HCT116 (cell line): ENCODE data around the gene UCHL3. TPM values are rescaled to one million over a fixed set of nuclear protein-coding genes. Genes with fewer than 3 reads are reported as not detected.

Experiments used
- ATAC-seq: fragments of 200-7000 bp; cut with Tn5 transposase; 2 replicates; pipeline ENCODE4 v1.9.1; 2020; ENCODE audit warnings: mild to moderate bottlenecking, moderate library complexity
- BruUV-seq: library from RNA; stranded (reverse); fragments of 400-500 nt; replicated peaks from 2 replicates; lab custom pipeline; 2021; lab: Mats Ljungman, UMichigan
- CTCF ChIA-PET: fragments of 300-600 bp; sonication (Branson Sonifier 250); formaldehyde crosslinking; loops from one replicate; lab custom pipeline; 2021; ENCODE audit warnings: antibody characterized with exemption; lab: Charles Lee
- POLR2A ChIA-PET: fragments of 300-600, 350-600 bp; sonication (Branson Sonifier 250); formaldehyde crosslinking; loops from one replicate; lab custom pipeline; 2021; ENCODE audit warnings: antibody characterized with exemption; lab: Charles Lee
- RAD21 ChIA-PET, 2 experiments: fragments of 300-600 bp; sonication (Branson Sonifier 250); formaldehyde crosslinking; loops; one replicate each; lab custom pipeline; 2023; ENCODE audit warnings: low total read pairs in 2 of 2; ENCODE audit not compliant: uncharacterized antibody in 2 of 2, unreplicated experiment in 2 of 2, low non-redundant PET in 1 of 2; lab: Charles Lee
- DNase-seq: peaks from one replicate; pipeline ENCODE4 v3.0.0-alpha.2; 2010; ENCODE audit warnings: low read depth, low spot score
- H2AFZ ChIP-seq: fragments of 200-600 bp; shearing (Covaris generic), sonication (generic); 2 replicates; pipeline ENCODE4 v1.6.1; 2017; ENCODE audit warnings: low read depth, mixed run types, mixed read lengths, antibody characterized with exemption, low read length; ENCODE audit not compliant: poor library complexity, severe bottlenecking
- H3K27ac ChIP-seq: 2 replicates; pipeline ENCODE4 v1.5.1; 2012; ENCODE audit warnings: low read depth, low read length
- H3K27me3 ChIP-seq: fragments of 200-600 bp; sonication (generic); 2 replicates; pipeline ENCODE4 v1.6.1; 2016; ENCODE audit warnings: mixed run types, low read length, mixed read lengths; ENCODE audit not compliant: insufficient read depth
- H3K36me3 ChIP-seq, 2 experiments: fragments of 200-500 bp in 1 of 2; fragments of 200-600 bp in 1 of 2; sonication (Bioruptor generic) in 1 of 2; sonication (generic) in 1 of 2; 2 replicates each; pipeline versions ENCODE4 v1.5.1 to v1.6.1; 2014 to 2016; ENCODE audit warnings: low read length in 2 of 2, inconsistent platforms in 1 of 2, mixed read lengths in 1 of 2, mixed run types in 1 of 2; ENCODE audit not compliant: insufficient read depth in 2 of 2, control insufficient read depth in 1 of 2
- H3K4me1 ChIP-seq, 2 experiments: fragments of 200-600 bp in 1 of 2; sonication (generic) in 1 of 2; 2 replicates each; pipeline versions ENCODE4 v1.5.1 to v1.6.1; 2012 to 2017; ENCODE audit warnings: low read length in 2 of 2, inconsistent platforms in 1 of 2, mild to moderate bottlenecking in 1 of 2, mixed read lengths in 1 of 2, mixed run types in 1 of 2, moderate library complexity in 1 of 2; ENCODE audit not compliant: insufficient read depth in 2 of 2, control insufficient read depth in 1 of 2
- H3K4me2 ChIP-seq: fragments of 200-600 bp; sonication (generic); 2 replicates; pipeline ENCODE4 v1.6.1; 2017; ENCODE audit warnings: mixed run types, low read length, mixed read lengths
- H3K4me3 ChIP-seq, 2 experiments: fragments of 200-600 bp in 1 of 2; sonication (generic) in 1 of 2; replicated peaks in 1 of 2; 2 replicates each; pipeline ENCODE4 v1.5.1; 2011 to 2016; ENCODE audit warnings: low read length in 2 of 2, control low read depth in 1 of 2, low read depth in 1 of 2, mild to moderate bottlenecking in 1 of 2, mixed read lengths in 1 of 2, mixed run types in 1 of 2
- H3K79me2 ChIP-seq: fragments of 200-600 bp; sonication (generic); 2 replicates; pipeline ENCODE4 v1.6.1; 2017; ENCODE audit warnings: mild to moderate bottlenecking, mixed run types, low read length, moderate library complexity, mixed read lengths; ENCODE audit not compliant: insufficient read depth
- H3K9ac ChIP-seq: fragments of 200-600 bp; sonication (generic); 2 replicates; pipeline ENCODE4 v1.6.1; 2016; ENCODE audit warnings: low read length, mixed read lengths
- H3K9me2 ChIP-seq: fragments of 200-600 bp; sonication (generic), shearing (Covaris generic); 2 replicates; pipeline ENCODE4 v1.6.1; 2017; ENCODE audit warnings: mixed run types, mild to moderate bottlenecking, moderate library complexity; ENCODE audit not compliant: insufficient read depth
- H3K9me3 ChIP-seq, 2 experiments: fragments of 200-500 bp in 1 of 2; fragments of 200-600 bp in 1 of 2; sonication (Bioruptor generic) in 1 of 2; sonication (generic) in 1 of 2; 2 replicates each; pipeline ENCODE4 v1.6.1; 2014 to 2017; ENCODE audit warnings: low read length in 2 of 2, mixed read lengths in 2 of 2, inconsistent platforms in 1 of 2, low read depth in 1 of 2, mild to moderate bottlenecking in 1 of 2, mixed run types in 1 of 2, moderate library complexity in 1 of 2; ENCODE audit not compliant: control insufficient read depth in 1 of 2, insufficient read depth in 1 of 2
- H4K20me1 ChIP-seq: fragments of 200-600 bp; sonication (generic), shearing (Covaris generic); 2 replicates; pipeline ENCODE4 v1.6.1; 2017; ENCODE audit warnings: mixed run types, mild to moderate bottlenecking, moderate library complexity; ENCODE audit not compliant: insufficient read depth
- CBX3 ChIP-seq: IDR thresholded peaks from 2 replicates; pipeline ENCODE4 v1.6.1; 2012; ENCODE audit warnings: low read depth
- CEBPB ChIP-seq: IDR thresholded peaks from 2 replicates; pipeline ENCODE4 v1.6.1; 2012; ENCODE audit warnings: low read depth
- EGR1 ChIP-seq: IDR thresholded peaks from 2 replicates; pipeline ENCODE4 v1.6.1; 2012; ENCODE audit warnings: low read depth
- EZH2 ChIP-seq: fragments of 200-600 bp; sonication (generic); IDR thresholded peaks from 2 replicates; pipeline ENCODE4 v1.6.1; 2017; ENCODE audit warnings: antibody characterized with exemption, mixed run types
- JUND ChIP-seq: IDR thresholded peaks from 2 replicates; pipeline ENCODE4 v1.6.1; 2012
- POLR2A ChIP-seq: IDR thresholded peaks from 2 replicates; pipeline ENCODE4 v1.7.0; 2011; ENCODE audit warnings: borderline replicate concordance; ENCODE audit not compliant: insufficient read depth, insufficient read length; ENCODE audit errors: extremely low read depth
- SP1 ChIP-seq: IDR thresholded peaks from 2 replicates; pipeline ENCODE4 v1.6.1; 2012; ENCODE audit warnings: low read depth
- TCF7L2 ChIP-seq: IDR thresholded peaks from 2 replicates; pipeline ENCODE4 v1.7.0; 2011; ENCODE audit warnings: borderline replicate concordance, inconsistent platforms; ENCODE audit not compliant: insufficient read depth, insufficient read length; ENCODE audit errors: extremely low read depth
- YY1 ChIP-seq: IDR thresholded peaks from 2 replicates; pipeline ENCODE4 v1.6.1; 2011; ENCODE audit warnings: low read length, low read depth, moderate library complexity, mild to moderate bottlenecking; ENCODE audit not compliant: insufficient replicate concordance; ENCODE audit errors: extremely low read depth
- ZFX ChIP-seq: fragments of 450-650 bp; IDR thresholded peaks from 2 replicates; pipeline ENCODE4 v1.6.1; 2017
- ZNF274 ChIP-seq: fragments of 200-500 bp; sonication (Bioruptor generic); IDR thresholded peaks from 2 replicates; pipeline ENCODE4 v1.6.1; 2014; ENCODE audit warnings: mild to moderate bottlenecking, low read depth, low read length, inconsistent platforms
- intact Hi-C: fragments of 100-400 bp; cut with micrococcal nuclease; formaldehyde crosslinking; loops from 2 replicates; pipeline ENCODE4 v1.10.0; 2022
- total RNA-seq: library from RNA; stranded (reverse); gene quantifications from one replicate; pipeline ENCODE4 v1.2.1, GENCODE V29; 2021; ENCODE audit not compliant: unreplicated experiment
- TF ChIP-seq, protein P1 (sequence below): IDR thresholded peaks from 2 replicates; pipeline ENCODE4 v1.6.1; 2011; ENCODE audit warnings: mild to moderate bottlenecking, low read length, moderate library complexity; ENCODE audit not compliant: insufficient replicate concordance; ENCODE audit errors: extremely low read depth
- TF ChIP-seq, protein P2 (sequence below): IDR thresholded peaks from 2 replicates; pipeline ENCODE4 v1.6.1; 2012
- TF ChIP-seq, protein P3 (sequence below): IDR thresholded peaks from 2 replicates; pipeline ENCODE4 v1.6.1; 2012
- TF ChIP-seq, protein P4 (sequence below): IDR thresholded peaks from 2 replicates; pipeline ENCODE4 v1.6.1; 2012; ENCODE audit warnings: low read depth

Gene UCHL3
- total RNA-seq, 1 experiment from 2014 or later = 32.4 TPM

DNA sequence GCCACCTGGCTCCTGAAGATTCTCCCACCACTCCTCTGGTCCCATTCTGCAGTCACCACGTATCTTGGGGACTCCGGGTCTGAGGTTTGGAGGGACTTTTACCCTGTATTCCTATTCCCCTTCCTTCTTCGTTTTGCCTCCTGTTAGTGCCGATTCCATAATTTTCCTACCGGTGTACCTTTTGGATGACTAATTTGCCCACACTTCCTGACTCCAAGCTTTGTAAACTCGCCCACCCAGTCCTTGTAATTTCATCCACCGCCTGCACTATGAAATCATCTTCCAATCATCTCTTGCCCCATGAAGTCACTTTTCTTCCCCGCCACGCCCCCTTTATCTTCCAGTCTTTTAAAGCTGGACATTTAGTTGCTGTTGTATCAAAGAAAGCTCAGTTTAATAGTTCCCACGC, 572 bp downstream of the UCHL3 start:
- Histone ChIP-seq H3K4me3 (peak overlapping the region; percentile 74 to 81), H3K9me3 (no peaks in the 10 kb centered on the region), H2AFZ (no peak overlapping the region), H3K9me2 (no peaks in the 10 kb centered on the region), H3K36me3 (no peaks in the 10 kb centered on the region), H3K9ac (peak overlapping the region; percentile 62), H4K20me1 (no peaks in the 10 kb centered on the region), H3K27ac (peak overlapping the region; percentile 63), H3K4me1 (peaks cover 5 to 19% of the 10 kb centered on the region in 2 experiments; a peak in 3 of 4 replicates), H3K79me2 (peaks cover 25% of the 10 kb centered on the region), H3K4me2 (peak overlapping the region; percentile 85), H3K27me3 (no peaks in the 10 kb centered on the region)
- BruUV-seq = no TSS peak
- ChIA-PET RAD21 (no interaction called here), POLR2A (interaction anchor here (0.6 to 1.7 kb wide), 3 partner anchors 11 to 179 kb away, joined by 4 to 15 read pairs (median 4); partner anchors contain the start of genes COMMD6 and TBC1D4), CTCF (interaction anchor here (0.6 to 1.3 kb wide), 3 partner anchors 10 to 68 kb away, joined by 3 to 4 read pairs (median 3); no protein-coding TSS in a partner anchor)
- DNase-seq = peak; percentile 56
- TF ChIP-seq EGR1 (no peak), ZNF274 (no peak), SP1 (no peak)
- TF ChIP-seq, protein P1, sequence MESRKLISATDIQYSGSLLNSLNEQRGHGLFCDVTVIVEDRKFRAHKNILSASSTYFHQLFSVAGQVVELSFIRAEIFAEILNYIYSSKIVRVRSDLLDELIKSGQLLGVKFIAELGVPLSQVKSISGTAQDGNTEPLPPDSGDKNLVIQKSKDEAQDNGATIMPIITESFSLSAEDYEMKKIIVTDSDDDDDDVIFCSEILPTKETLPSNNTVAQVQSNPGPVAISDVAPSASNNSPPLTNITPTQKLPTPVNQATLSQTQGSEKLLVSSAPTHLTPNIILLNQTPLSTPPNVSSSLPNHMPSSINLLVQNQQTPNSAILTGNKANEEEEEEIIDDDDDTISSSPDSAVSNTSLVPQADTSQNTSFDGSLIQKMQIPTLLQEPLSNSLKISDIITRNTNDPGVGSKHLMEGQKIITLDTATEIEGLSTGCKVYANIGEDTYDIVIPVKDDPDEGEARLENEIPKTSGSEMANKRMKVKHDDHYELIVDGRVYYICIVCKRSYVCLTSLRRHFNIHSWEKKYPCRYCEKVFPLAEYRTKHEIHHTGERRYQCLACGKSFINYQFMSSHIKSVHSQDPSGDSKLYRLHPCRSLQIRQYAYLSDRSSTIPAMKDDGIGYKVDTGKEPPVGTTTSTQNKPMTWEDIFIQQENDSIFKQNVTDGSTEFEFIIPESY = no peak
- TF ChIP-seq, protein P2, sequence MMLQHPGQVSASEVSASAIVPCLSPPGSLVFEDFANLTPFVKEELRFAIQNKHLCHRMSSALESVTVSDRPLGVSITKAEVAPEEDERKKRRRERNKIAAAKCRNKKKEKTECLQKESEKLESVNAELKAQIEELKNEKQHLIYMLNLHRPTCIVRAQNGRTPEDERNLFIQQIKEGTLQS = no peak
- intact Hi-C loops = no loop called here
- ATAC-seq = peak; percentile 46

DNA sequence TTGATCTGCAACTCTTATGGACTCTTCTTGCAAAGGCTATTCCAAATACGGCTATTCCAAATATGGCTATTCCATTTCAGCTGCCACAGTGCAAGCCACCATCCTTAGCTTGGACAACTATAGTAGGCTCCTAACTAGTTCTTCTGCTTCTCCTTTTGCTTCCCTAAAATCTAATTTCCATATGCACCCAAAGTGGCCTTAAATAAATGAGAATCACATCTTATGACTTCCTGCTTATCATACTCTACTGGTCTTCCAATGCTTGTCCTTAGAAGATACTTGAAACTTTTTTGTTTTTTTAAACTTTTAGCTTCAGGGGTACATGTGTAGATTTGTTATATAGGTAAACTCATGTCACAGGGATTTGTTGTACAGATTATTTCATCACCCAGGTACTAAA, 4.9 kb downstream of the UCHL3 start:
- DNase-seq = no peak
- H4K20me1 ChIP-seq = no peaks in the 10 kb centered on the region
- H3K4me2 ChIP-seq = no peak overlapping the region
- no peak overlapping the region for H3K9ac ChIP-seq
- no peaks in the 10 kb centered on the region for H3K36me3 ChIP-seq
- peaks cover 5 to 9% of the 10 kb centered on the region in 2 experiments; a peak in 3 of 4 replicates for H3K4me1 ChIP-seq
- no TSS peak for BruUV-seq
- ChIA-PET RAD21 (no interaction called here), CTCF (no interaction called here), POLR2A (no interaction called here)
- no peak for ATAC-seq
- no peaks in the 10 kb centered on the region for H3K9me2 ChIP-seq
- H3K4me3 ChIP-seq = no peak overlapping the region
- peaks cover 29% of the 10 kb centered on the region for H3K79me2 ChIP-seq
- intact Hi-C loops = no loop called here
- H3K27me3 ChIP-seq = no peaks in the 10 kb centered on the region
- H3K27ac ChIP-seq = no peak overlapping the region
- H2AFZ ChIP-seq = no peak overlapping the region
- no peaks in the 10 kb centered on the region for H3K9me3 ChIP-seq
- TF ChIP-seq EGR1 (no peak), EZH2 (no peak), ZFX (no peak), SP1 (no peak), YY1 (no peak), JUND (no peak), CEBPB (no peak), ZNF274 (no peak), TCF7L2 (no peak), POLR2A (no peak), CBX3 (no peak)
- TF ChIP-seq, protein P3, sequence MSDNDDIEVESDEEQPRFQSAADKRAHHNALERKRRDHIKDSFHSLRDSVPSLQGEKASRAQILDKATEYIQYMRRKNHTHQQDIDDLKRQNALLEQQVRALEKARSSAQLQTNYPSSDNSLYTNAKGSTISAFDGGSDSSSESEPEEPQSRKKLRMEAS = no peak
- TF ChIP-seq, protein P4, sequence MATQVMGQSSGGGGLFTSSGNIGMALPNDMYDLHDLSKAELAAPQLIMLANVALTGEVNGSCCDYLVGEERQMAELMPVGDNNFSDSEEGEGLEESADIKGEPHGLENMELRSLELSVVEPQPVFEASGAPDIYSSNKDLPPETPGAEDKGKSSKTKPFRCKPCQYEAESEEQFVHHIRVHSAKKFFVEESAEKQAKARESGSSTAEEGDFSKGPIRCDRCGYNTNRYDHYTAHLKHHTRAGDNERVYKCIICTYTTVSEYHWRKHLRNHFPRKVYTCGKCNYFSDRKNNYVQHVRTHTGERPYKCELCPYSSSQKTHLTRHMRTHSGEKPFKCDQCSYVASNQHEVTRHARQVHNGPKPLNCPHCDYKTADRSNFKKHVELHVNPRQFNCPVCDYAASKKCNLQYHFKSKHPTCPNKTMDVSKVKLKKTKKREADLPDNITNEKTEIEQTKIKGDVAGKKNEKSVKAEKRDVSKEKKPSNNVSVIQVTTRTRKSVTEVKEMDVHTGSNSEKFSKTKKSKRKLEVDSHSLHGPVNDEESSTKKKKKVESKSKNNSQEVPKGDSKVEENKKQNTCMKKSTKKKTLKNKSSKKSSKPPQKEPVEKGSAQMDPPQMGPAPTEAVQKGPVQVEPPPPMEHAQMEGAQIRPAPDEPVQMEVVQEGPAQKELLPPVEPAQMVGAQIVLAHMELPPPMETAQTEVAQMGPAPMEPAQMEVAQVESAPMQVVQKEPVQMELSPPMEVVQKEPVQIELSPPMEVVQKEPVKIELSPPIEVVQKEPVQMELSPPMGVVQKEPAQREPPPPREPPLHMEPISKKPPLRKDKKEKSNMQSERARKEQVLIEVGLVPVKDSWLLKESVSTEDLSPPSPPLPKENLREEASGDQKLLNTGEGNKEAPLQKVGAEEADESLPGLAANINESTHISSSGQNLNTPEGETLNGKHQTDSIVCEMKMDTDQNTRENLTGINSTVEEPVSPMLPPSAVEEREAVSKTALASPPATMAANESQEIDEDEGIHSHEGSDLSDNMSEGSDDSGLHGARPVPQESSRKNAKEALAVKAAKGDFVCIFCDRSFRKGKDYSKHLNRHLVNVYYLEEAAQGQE = no peak
